ENCODE data around the gene PRKAR2B. TPM values are rescaled to one million over a fixed set of nuclear protein-coding genes. Genes with fewer than 3 reads are reported as not detected.

Gene PRKAR2B
- total RNA-seq, 1 donor from 2014 or later = 7.9 TPM

DNA sequence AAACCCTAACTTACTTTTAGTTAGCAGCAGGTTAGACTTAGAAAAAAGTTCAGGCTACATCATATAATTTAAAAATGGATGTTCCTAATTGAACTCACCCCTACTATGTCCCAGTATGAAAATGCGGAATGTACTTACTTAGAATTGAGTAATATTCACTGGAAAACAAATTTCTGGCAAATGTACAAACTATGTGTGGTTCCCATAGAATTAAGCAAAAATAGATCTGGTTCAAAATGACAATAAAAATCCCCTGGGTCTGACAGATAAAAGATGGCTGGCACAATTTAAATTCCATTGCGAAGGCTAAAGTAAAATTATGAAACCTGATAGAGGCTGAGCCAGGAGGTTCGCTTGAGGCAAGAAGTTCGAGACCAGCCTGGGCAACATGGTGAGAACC, 42.4 kb upstream of the PRKAR2B start:
- ATAC-seq = no peak
- TF ChIP-seq CTCF (IDR thresholded peaks at IDR 0.05) = no peak
- H3K4me1 ChIP-seq = no peaks in the 10 kb centered on the region
- H3K27ac ChIP-seq = no peak overlapping the region
- no peaks in the 10 kb centered on the region for H3K36me3 ChIP-seq
- intact Hi-C loops (cut with DNase I) = no loop called here
- H3K27me3 ChIP-seq = no peaks in the 10 kb centered on the region
- DNase-seq = no peak
- no peak overlapping the region for H3K4me3 ChIP-seq
- H3K9me3 ChIP-seq = no peaks in the 10 kb centered on the region

DNA sequence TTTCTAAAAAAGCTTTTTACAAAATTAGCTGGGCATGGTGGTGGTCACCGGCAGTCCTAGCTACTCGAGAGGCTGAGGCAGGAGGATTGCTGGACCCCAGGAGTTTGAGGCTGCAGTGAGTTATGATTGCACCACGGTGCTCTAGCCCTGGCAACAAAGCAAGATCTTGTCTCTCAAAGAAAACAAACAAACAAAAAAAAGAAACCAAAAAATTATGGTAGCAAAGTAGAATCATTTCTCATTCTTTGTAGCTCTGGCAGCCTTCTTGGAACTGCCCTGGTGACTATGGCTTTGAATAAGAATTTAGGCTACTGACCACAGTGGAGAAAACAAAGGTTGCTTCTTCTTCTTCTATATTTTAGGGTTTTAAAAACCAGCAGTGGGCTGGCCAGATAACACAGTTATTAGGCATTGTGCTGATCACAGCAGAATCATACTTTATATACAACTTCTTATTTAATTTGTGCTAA, 41.9 kb upstream of the PRKAR2B start:
- no peak for TF ChIP-seq CTCF (IDR thresholded peaks at IDR 0.05)
- Histone ChIP-seq H3K9me3 (no peaks in the 10 kb centered on the region), H3K4me1 (no peaks in the 10 kb centered on the region), H3K27me3 (no peaks in the 10 kb centered on the region), H3K4me3 (no peak overlapping the region), H3K36me3 (no peaks in the 10 kb centered on the region), H3K27ac (no peak overlapping the region)
- no peak for ATAC-seq
- intact Hi-C loops (cut with DNase I) = no loop called here
- no peak for DNase-seq

GRCh38 chr7:107007007-107007891, 37.3 kb upstream of the PRKAR2B start:
- Histone ChIP-seq H3K36me3 (no peaks in the 10 kb centered on the region), H3K27me3 (no peaks in the 10 kb centered on the region), H3K4me1 (no peaks in the 10 kb centered on the region), H3K27ac (no peak overlapping the region), H3K9me3 (no peaks in the 10 kb centered on the region), H3K4me3 (no peak overlapping the region)
- intact Hi-C loops (cut with DNase I) = no loop called here
- ATAC-seq (no peak), DNase-seq (no peak)
- TF ChIP-seq CTCF (IDR thresholded peaks at IDR 0.05) = no peak

DNA sequence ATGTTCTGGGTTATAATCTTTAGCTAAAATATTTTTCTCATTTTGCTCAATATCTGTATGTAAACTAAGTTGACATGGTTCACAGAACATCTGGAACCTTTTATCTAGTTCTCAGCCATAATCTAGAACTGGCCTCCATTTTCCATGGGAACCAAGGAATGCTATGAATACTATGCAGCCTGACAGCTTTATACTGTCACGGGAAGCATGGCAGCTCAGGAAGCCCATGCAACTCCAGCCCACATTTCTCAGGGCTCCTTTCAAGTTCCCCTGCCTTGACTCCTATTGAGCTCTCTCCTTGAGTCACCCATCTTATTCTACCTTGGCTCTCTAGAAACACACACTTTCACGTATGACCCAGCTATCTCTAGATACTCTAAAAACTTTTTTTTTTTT, 36.6 kb upstream of the PRKAR2B start:
- no peaks in the 10 kb centered on the region for H3K9me3 ChIP-seq
- ATAC-seq = no peak
- H3K4me1 ChIP-seq = no peaks in the 10 kb centered on the region
- no peaks in the 10 kb centered on the region for H3K27me3 ChIP-seq
- no peak overlapping the region for H3K4me3 ChIP-seq
- TF ChIP-seq CTCF (IDR thresholded peaks at IDR 0.05) = no peak
- no peaks in the 10 kb centered on the region for H3K36me3 ChIP-seq
- H3K27ac ChIP-seq = no peak overlapping the region
- intact Hi-C loops (cut with DNase I) = no loop called here
- no peak for DNase-seq

- DNase-seq (no peak), ATAC-seq (no peak)
- H3K27me3 ChIP-seq = no peaks in the 10 kb centered on the region
- no peaks in the 10 kb centered on the region for H3K9me3 ChIP-seq
- no peak overlapping the region for H3K4me3 ChIP-seq
- peaks cover 3% of the 10 kb centered on the region for H3K4me1 ChIP-seq
- no peak overlapping the region for H3K27ac ChIP-seq
- no peaks in the 10 kb centered on the region for H3K36me3 ChIP-seq
- no peak for TF ChIP-seq CTCF (IDR thresholded peaks at IDR 0.05)
- intact Hi-C loops (cut with DNase I) = no loop called here
Measured at GRCh38 chr7:107009846-107010203, 34.7 kb upstream of the PRKAR2B start.

All from upper lobe of right lung (tissue), 1 donor.